Measurements from ENCODE around the gene ABCC9.

Gene ABCC9

GRCh38 chr12:21881965-21882364, 59.3 kb downstream of the ABCC9 start:
- no peak for TF ChIP-seq ZFX (IDR thresholded peaks at IDR 0.05)
- TF ChIP-seq, protein P1, sequence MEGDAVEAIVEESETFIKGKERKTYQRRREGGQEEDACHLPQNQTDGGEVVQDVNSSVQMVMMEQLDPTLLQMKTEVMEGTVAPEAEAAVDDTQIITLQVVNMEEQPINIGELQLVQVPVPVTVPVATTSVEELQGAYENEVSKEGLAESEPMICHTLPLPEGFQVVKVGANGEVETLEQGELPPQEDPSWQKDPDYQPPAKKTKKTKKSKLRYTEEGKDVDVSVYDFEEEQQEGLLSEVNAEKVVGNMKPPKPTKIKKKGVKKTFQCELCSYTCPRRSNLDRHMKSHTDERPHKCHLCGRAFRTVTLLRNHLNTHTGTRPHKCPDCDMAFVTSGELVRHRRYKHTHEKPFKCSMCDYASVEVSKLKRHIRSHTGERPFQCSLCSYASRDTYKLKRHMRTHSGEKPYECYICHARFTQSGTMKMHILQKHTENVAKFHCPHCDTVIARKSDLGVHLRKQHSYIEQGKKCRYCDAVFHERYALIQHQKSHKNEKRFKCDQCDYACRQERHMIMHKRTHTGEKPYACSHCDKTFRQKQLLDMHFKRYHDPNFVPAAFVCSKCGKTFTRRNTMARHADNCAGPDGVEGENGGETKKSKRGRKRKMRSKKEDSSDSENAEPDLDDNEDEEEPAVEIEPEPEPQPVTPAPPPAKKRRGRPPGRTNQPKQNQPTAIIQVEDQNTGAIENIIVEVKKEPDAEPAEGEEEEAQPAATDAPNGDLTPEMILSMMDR (conservative IDR thresholded peaks at IDR 0.05) = no peak
- no peak overlapping the region for H3K27ac ChIP-seq

- no peak overlapping the region for H3K27ac ChIP-seq
- TF ChIP-seq, protein P1 (conservative IDR thresholded peaks at IDR 0.05) = no peak
- no peak for TF ChIP-seq ZFX (IDR thresholded peaks at IDR 0.05)
These were observed 61.9 kb downstream of the ABCC9 start for GRCh38 chr12:21879312-21879711.

DNA sequence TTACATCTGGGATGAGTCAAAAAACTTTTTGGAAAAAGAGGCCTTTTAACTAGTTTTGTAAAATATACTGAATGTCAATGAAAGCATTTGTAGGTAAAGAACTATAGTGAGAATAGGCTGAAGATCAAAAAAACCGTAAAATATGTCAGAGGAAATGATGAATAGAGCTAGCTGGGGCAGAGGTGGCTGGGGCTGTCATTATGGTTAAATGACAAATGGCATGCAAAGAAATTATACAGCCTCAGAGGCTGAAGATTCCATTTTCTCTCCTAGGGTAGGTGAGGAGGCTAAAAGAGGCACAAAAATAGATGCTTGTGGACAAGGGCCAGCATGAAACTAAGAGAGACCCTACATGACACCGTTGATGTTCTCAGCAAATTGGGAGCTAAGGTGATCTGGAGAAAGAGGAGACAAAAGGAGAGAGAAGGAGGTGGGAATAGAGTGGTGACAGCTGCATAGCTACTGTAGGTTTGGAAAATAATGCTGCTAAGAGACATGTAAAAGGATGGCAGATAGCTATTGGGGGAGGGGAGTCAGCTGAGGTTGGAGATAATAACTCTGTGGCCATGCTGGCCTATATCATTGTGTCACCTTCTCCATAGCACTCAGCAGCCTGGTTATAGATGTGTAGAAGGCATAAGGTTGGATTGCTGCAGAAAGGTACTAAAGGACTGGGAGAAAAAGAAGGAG, 63.8 kb downstream of the ABCC9 start:
- H3K27ac ChIP-seq = no peak overlapping the region
- no peak for TF ChIP-seq ZFX (IDR thresholded peaks at IDR 0.05)
- TF ChIP-seq, protein P1 (conservative IDR thresholded peaks at IDR 0.05) = no peak

DNA sequence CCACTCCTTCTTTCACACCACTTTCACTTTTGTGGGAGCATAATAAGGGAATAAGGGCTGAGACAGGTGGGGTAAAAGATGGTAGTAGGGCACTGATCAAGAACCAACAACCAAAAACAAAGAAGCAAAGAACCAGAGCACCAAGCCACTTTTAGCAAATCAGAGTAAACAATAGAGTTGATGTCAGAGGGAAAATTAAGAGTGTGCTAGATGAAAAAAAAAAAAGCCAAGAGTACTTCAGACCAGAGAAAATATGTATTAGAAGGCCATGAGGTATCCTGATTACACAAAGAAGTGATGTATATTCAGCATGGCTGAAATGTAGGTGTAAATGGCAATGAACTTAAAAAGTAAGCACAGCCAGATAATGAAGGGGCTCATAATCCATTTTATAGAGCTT, 75.4 kb downstream of the ABCC9 start:
- TF ChIP-seq, protein P1 (conservative IDR thresholded peaks at IDR 0.05) = no peak
- TF ChIP-seq ZFX (IDR thresholded peaks at IDR 0.05) = no peak
- H3K27ac ChIP-seq = no peak overlapping the region

- no peak for TF ChIP-seq ZFX (IDR thresholded peaks at IDR 0.05)
- TF ChIP-seq, protein P1 (conservative IDR thresholded peaks at IDR 0.05) = no peak
- no peak overlapping the region for H3K27ac ChIP-seq
These were observed 80.7 kb downstream of the ABCC9 start for GRCh38 chr12:21860534-21860933.

DNA sequence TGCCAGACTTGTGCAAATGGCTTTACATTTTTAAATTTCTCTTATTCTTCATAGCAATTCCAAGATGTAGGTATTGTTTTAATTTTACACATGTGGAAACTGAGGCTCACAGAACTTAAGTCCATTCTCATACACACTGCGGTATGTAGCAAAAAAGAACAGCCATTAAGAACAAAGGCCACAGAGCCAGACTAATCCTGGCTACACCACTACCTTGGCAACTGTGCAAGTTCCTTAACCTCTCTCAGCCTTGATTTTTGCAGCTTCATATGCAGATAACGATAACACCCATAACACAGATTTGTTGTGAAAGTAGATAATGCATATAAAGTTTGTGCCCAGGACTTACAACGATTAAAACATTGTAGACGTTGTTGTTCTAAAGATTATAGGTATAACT, 81.1 kb downstream of the ABCC9 start:
- no peak overlapping the region for H3K27ac ChIP-seq
- TF ChIP-seq, protein P1 (conservative IDR thresholded peaks at IDR 0.05) = no peak
- no peak for TF ChIP-seq ZFX (IDR thresholded peaks at IDR 0.05)

GRCh38 chr12:21852251-21852650, 89.0 kb downstream of the ABCC9 start:
- TF ChIP-seq, protein P1 (conservative IDR thresholded peaks at IDR 0.05) = no peak
- no peak for TF ChIP-seq ZFX (IDR thresholded peaks at IDR 0.05)
- no peak overlapping the region for H3K27ac ChIP-seq

All from C4-2B (cell line).